Measurements from ENCODE around the gene VEGFA.

Gene VEGFA

GRCh38 chr6:43773050-43773979 is 3.3 kb downstream of the VEGFA start:
- Mint-ChIP-seq H3K9me3 (no peaks in the 10 kb centered on the region), H3K27ac (ENCODE audit: low read depth) (no peak overlapping the region), H3K36me3 (ENCODE audit: insufficient read depth) (peaks cover 7% of the 10 kb centered on the region), H3K4me3 (no peak overlapping the region), H3K4me1 (peaks cover 38% of the 10 kb centered on the region), H3K27me3 (peaks cover 27% of the 10 kb centered on the region)
- ATAC-seq (replicated peaks; ENCODE audit: extremely low read depth, poor library complexity, severe bottlenecking) (no peak), DNase-seq (ENCODE audit: low spot score in 2 of 2) (peak in 1 of 2 donors; percentile 21)

DNA sequence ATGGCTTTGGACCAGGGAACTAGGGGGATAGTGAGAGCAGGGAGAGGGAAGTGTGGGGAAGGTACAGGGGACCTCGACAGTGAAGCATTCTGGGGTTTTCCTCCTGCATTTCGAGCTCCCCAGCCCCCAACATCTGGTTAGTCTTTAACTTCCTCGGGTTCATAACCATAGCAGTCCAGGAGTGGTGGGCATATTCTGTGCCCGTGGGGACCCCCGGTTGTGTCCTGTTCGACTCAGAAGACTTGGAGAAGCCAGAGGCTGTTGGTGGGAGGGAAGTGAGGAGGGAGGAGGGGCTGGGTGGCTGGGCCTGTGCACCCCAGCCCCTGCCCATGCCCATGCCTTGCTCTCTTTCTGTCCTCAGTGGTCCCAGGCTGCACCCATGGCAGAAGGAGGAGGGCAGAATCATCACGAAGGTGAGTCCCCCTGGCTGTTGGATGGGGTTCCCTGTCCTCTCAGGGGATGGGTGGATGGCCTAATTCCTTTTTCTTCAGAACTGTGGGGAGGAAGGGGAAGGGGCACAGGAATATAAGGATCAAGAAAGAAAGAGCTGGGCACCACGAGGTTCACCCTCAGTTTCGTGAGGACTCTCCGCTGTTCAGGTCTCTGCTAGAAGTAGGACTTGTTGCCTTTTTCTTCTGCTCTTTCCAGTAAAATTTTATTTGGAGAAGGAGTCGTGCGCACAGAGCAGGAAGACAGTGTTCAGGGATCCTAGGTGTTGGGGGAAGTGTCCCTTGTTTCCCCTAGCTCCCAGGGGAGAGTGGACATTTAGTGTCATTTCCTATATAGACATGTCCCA is 4.2 kb downstream of the VEGFA start:
- Mint-ChIP-seq H3K36me3 (ENCODE audit: insufficient read depth) (peaks cover 7% of the 10 kb centered on the region), H3K27ac (ENCODE audit: low read depth) (no peak overlapping the region), H3K4me1 (peaks cover 37% of the 10 kb centered on the region), H3K4me3 (no peak overlapping the region), H3K27me3 (peaks cover 27% of the 10 kb centered on the region), H3K9me3 (no peaks in the 10 kb centered on the region)
- ATAC-seq (replicated peaks; ENCODE audit: extremely low read depth, poor library complexity, severe bottlenecking) (no peak), DNase-seq (ENCODE audit: low spot score in 2 of 2) (no peak)

DNA sequence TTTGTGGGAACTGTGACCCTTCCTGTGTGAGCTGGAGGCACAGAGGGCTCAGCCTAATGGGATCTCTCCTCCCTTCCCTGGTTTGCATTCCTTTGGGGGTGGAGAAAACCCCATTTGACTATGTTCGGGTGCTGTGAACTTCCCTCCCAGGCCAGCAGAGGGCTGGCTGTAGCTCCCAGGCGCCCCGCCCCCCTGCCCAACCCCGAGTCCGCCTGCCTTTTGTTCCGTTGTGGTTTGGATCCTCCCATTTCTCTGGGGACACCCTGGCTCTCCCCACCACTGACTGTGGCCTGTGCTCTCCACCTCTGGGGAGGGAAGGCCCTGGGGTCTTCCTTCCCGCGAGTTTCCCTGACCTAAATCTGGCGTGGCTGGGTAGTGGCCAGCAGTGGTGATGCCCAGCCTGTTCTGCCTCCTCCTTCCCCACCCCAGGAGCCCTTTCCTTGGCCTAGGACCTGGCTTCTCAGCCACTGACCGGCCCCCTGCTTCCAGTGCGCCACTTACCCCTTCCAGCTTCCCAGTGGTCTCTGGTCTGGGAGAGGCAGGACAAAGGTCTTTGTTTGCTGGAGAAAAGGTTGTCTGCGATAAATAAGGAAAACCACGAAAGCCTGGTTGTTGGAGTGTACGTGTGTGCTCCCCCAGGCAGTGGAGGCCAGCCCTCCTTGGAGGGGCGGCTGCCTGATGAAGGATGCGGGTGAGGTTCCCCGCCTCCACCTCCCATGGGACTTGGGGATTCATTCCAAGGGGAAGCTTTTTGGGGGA is 4.9 kb downstream of the VEGFA start:
- no peak overlapping the region for H3K27ac Mint-ChIP-seq (ENCODE audit: low read depth)
- H3K9me3 Mint-ChIP-seq = no peaks in the 10 kb centered on the region
- peaks cover 27% of the 10 kb centered on the region for H3K27me3 Mint-ChIP-seq
- DNase-seq (ENCODE audit: low spot score in 2 of 2) (no peak), ATAC-seq (replicated peaks; ENCODE audit: extremely low read depth, poor library complexity, severe bottlenecking) (no peak)
- no peak overlapping the region for H3K4me3 Mint-ChIP-seq
- peaks cover 5% of the 10 kb centered on the region for H3K36me3 Mint-ChIP-seq (ENCODE audit: insufficient read depth)
- H3K4me1 Mint-ChIP-seq = peaks cover 30% of the 10 kb centered on the region

DNA sequence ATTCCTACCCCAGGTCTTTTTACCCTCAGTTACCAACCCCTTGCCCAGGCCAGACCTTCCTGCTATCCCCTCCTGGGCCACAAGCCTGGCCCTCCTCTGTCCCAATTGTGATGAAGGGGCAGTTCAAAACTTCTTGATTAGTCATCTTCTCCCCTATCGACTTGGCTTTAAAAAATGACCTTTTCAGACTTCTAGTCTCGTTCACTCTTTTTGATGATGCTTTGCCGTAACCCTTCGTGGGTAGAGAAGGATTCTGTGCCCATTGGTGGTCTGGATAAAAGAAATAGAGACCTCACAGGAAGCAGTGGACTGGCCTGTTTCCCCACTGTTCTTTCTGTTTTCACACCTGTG is 5.5 kb downstream of the VEGFA start:
- Mint-ChIP-seq H3K9me3 (no peaks in the 10 kb centered on the region), H3K4me1 (peaks cover 25% of the 10 kb centered on the region), H3K27me3 (peaks cover 27% of the 10 kb centered on the region), H3K4me3 (no peak overlapping the region), H3K27ac (ENCODE audit: low read depth) (no peak overlapping the region), H3K36me3 (ENCODE audit: insufficient read depth) (peaks cover 5% of the 10 kb centered on the region)
- no peak for ATAC-seq (replicated peaks; ENCODE audit: extremely low read depth, poor library complexity, severe bottlenecking)
- no peak for DNase-seq (ENCODE audit: low spot score in 2 of 2)

DNA sequence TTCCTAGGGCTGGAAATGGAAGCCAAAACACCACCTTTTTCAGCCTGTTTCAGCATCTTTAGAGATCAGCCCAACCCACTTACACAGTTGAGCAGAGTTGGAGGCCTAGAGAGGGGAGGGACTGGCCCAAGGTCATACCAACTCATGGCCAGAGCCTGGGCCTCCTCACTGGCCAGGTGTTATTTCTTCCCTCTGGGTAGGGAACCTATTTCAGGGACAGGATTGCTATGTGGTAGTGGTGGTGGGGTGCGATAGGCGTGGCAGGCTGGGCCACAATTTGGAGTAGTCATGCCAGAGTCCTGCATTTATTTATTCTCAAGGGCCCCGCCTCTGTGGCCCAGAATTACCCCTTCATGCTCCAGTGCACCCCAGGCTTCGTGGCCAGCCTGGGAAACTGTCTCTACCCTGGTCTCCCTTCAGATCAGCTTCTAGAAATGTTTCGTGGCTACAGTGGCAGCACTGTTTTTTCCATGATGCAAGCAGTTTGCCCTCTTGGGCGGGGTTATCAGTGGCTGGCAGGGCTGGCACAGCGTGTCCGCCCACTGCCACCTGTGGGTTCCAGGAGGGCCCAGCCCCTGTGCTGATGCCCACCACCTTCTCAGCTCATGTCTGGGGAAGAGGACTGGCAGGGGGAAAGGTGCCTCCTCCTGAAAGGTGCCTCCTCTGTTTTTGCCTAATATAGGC is 6.2 kb downstream of the VEGFA start:
- Mint-ChIP-seq H3K4me3 (no peak overlapping the region), H3K36me3 (ENCODE audit: insufficient read depth) (peaks cover 4% of the 10 kb centered on the region), H3K9me3 (no peaks in the 10 kb centered on the region), H3K27ac (ENCODE audit: low read depth) (no peak overlapping the region), H3K4me1 (peaks cover 24% of the 10 kb centered on the region), H3K27me3 (peaks cover 27% of the 10 kb centered on the region)
- DNase-seq (ENCODE audit: low spot score in 2 of 2) (no peak), ATAC-seq (replicated peaks; ENCODE audit: extremely low read depth, poor library complexity, severe bottlenecking) (no peak)

- Mint-ChIP-seq H3K4me3 (no peak overlapping the region), H3K36me3 (ENCODE audit: insufficient read depth) (peaks cover 3% of the 10 kb centered on the region), H3K27me3 (peaks cover 24% of the 10 kb centered on the region), H3K27ac (ENCODE audit: low read depth) (no peak overlapping the region), H3K4me1 (peaks cover 22% of the 10 kb centered on the region), H3K9me3 (no peaks in the 10 kb centered on the region)
- DNase-seq (ENCODE audit: low spot score in 2 of 2) (no peak), ATAC-seq (replicated peaks; ENCODE audit: extremely low read depth, poor library complexity, severe bottlenecking) (no peak)
Observed at GRCh38 chr6:43776799-43777776, 7.1 kb downstream of the VEGFA start.

GRCh38 chr6:43778131-43778855 is 8.3 kb downstream of the VEGFA start:
- Mint-ChIP-seq H3K4me1 (peaks cover 17% of the 10 kb centered on the region), H3K36me3 (ENCODE audit: insufficient read depth) (no peaks in the 10 kb centered on the region), H3K27me3 (peaks cover 12% of the 10 kb centered on the region), H3K4me3 (no peak overlapping the region), H3K27ac (ENCODE audit: low read depth) (no peak overlapping the region), H3K9me3 (no peaks in the 10 kb centered on the region)
- DNase-seq (ENCODE audit: low spot score in 2 of 2) (no peak), ATAC-seq (replicated peaks; ENCODE audit: extremely low read depth, poor library complexity, severe bottlenecking) (no peak)

- no peaks in the 10 kb centered on the region for H3K9me3 Mint-ChIP-seq
- H3K27me3 Mint-ChIP-seq = peaks cover 2% of the 10 kb centered on the region
- H3K27ac Mint-ChIP-seq (ENCODE audit: low read depth) = no peak overlapping the region
- peaks cover 13% of the 10 kb centered on the region for H3K4me1 Mint-ChIP-seq
- no peak for DNase-seq (ENCODE audit: low spot score in 2 of 2)
- ATAC-seq (replicated peaks; ENCODE audit: extremely low read depth, poor library complexity, severe bottlenecking) = no peak
- no peaks in the 10 kb centered on the region for H3K36me3 Mint-ChIP-seq (ENCODE audit: insufficient read depth)
- no peak overlapping the region for H3K4me3 Mint-ChIP-seq
Observed at GRCh38 chr6:43778976-43779851, 9.2 kb downstream of the VEGFA start.

GRCh38 chr6:43779852-43780236 is 9.8 kb downstream of the VEGFA start:
- H3K4me3 Mint-ChIP-seq = no peak overlapping the region
- H3K27me3 Mint-ChIP-seq = no peaks in the 10 kb centered on the region
- no peak for DNase-seq (ENCODE audit: low spot score in 2 of 2)
- no peak overlapping the region for H3K27ac Mint-ChIP-seq (ENCODE audit: low read depth)
- no peaks in the 10 kb centered on the region for H3K36me3 Mint-ChIP-seq (ENCODE audit: insufficient read depth)
- no peaks in the 10 kb centered on the region for H3K9me3 Mint-ChIP-seq
- ATAC-seq (replicated peaks; ENCODE audit: extremely low read depth, poor library complexity, severe bottlenecking) = no peak
- peaks cover 9% of the 10 kb centered on the region for H3K4me1 Mint-ChIP-seq

GRCh38 chr6:43780293-43780692 is 10.3 kb downstream of the VEGFA start:
- Mint-ChIP-seq H3K9me3 (no peaks in the 10 kb centered on the region), H3K4me1 (peaks cover 5% of the 10 kb centered on the region), H3K4me3 (no peak overlapping the region), H3K36me3 (ENCODE audit: insufficient read depth) (no peaks in the 10 kb centered on the region), H3K27me3 (no peaks in the 10 kb centered on the region), H3K27ac (ENCODE audit: low read depth) (no peak overlapping the region)
- ATAC-seq (replicated peaks; ENCODE audit: extremely low read depth, poor library complexity, severe bottlenecking) = no peak
- DNase-seq (ENCODE audit: low spot score in 2 of 2) = no peak

All from central memory CD8-positive, alpha-beta T cell (primary cell).